Right cardiac atrium (tissue), 5 donors: ENCODE data around the gene MAP3K6. TPM values are rescaled to one million over a fixed set of nuclear protein-coding genes. Genes with fewer than 3 reads are reported as not detected.

ENCODE experiments used
- ATAC-seq, 2 donors: fragments of 200-7000 bp; cut with Tn5 transposase; one replicate each; pipeline versions ENCODE4 v1.8.0 to v1.9.1; 2020; ENCODE audit warnings: moderate library complexity in 2 of 2, mild to moderate bottlenecking in 1 of 2
- DNase-seq, 3 donors: peaks; one replicate each; pipeline ENCODE4 v3.0.0-alpha.2; 2020
- H3K27ac ChIP-seq: one replicate; pipeline ENCODE4 v1.5.1; 2013; ENCODE audit warnings: mild to moderate bottlenecking, low read length, control low read depth, moderate library complexity
- H3K27me3 ChIP-seq: one replicate; pipeline ENCODE4 v1.6.1; 2013; ENCODE audit not compliant: control insufficient read depth, insufficient read depth
- H3K4me1 ChIP-seq: one replicate; pipeline ENCODE4 v1.6.1; 2013; ENCODE audit warnings: low read length; ENCODE audit not compliant: control insufficient read depth, insufficient read depth
- H3K4me3 ChIP-seq: one replicate; pipeline ENCODE4 v1.5.1; 2013; ENCODE audit warnings: low read length, control low read depth
- H3K9me3 ChIP-seq: one replicate; pipeline ENCODE4 v1.6.1; 2013; ENCODE audit warnings: low read length; ENCODE audit not compliant: control insufficient read depth
- WGBS: extraction: QIAGEN DNeasy Blood & Tissue Kit; methylation state at CpG from one replicate; pipeline ENCODE4 v1.1.7; 2013; 5-methylcytosine and 5-hydroxymethylcytosine counted together
- intact Hi-C, 4 donors: fragments of 100-400 bp; cut with DNase I; formaldehyde crosslinking; loops; one replicate each; pipeline versions ENCODE4 v1.11.0 to v1.14.0; 2022 to 2023
- polyA plus RNA-seq: library from polyadenylated mRNA; stranded (reverse); fragments of 200-250 nt; gene quantifications from one replicate; pipeline ENCODE4 v1.2.3, GENCODE V29; 2013
- total RNA-seq, 4 donors: library from RNA; stranded (reverse); fragmentation: NEBNext Ultra II Directional; extraction: Animal tissue kit (Norgen Biotek cat#: 25700); gene quantifications; one replicate each; pipeline ENCODE4 v1.2.1, GENCODE V29; 2021
- donor health status: healthy with polysubstance abuse.
- donor health status: DM: no; HTN: yes; CAD: no.
- donor health status: DM: no; HTN: no; CAD: no.
- donor health status: DM: no; HTN: yes; CAD: no; lungs with severe emphysema.
- donor health status: DM: yes; HTN: yes; CAD: no.

Gene MAP3K6
- total and polyA plus RNA-seq, 5 donors, result 40.7 to 52.7 (median 47.5) TPM

DNA sequence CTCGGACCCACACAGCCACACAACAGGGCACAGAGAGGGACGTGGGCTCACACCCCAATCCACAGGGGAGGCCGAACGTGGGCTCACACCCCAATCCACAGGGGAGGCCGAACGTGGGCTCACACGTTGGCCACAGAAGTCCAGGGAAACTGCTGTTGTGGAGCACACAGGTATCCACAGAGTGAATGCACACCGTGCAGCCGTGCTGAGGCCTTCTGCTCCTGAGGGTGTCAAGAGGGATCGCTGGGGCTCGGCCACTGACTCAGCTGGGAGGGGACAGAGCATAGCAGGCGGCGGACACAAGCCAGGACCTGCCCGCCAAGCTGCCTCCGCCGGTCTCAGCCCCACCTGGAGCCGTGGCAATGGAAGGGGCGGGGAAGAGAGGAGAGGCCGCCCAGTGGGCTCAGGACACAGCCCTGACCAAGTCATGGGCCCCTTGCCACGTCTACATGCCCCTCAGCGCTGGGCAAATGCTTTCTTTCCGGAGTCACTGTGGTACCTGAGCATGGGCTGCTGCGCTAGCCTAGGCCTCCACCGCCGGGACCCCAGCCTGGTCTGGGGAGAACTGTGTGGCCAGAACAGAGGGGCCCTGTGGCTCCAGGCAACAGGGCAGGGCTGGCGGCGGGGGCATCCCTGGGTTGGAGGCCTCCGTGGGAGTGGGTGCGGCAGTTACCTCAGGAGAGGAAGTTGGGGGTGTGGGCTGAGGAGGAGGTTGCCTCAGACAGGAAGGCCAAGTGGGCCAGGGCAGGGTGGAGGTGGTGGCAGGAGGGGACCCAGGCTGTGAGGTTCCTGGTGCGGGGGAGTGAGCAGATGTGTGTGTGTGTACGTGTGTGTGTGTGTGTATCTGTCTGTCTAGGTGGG lies 23.8 kb downstream of the MAP3K6 start:
- DNase-seq (peak; percentile 24 to 76 (median 75)), ATAC-seq (peak; percentile 25 to 28)
- Histone ChIP-seq H3K9me3 (no peaks in the 10 kb centered on the region), H3K27me3 (no peaks in the 10 kb centered on the region), H3K4me1 (no peaks in the 10 kb centered on the region), H3K4me3 (no peak overlapping the region), H3K27ac (no peak overlapping the region)
- WGBS, result 60% methylated on average over 31 of the region's 31 CpGs
- intact Hi-C loops, result no loop called here

DNA sequence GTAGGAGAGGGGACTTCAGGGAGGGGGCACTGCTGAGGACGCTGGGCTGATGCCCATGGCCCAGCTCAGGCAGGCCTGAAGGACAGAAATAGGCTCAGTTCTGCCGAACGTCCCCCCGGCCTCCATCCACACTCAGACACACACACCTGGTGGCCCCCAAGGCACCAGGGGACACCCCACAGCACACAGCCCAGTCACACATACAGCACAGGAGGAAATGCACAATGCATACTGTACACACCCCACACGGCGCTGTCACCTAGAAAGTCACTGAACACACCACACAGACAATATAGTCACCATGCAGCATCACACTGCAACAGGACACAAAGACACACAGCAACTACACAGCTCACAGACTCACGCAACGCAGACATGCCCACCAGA lies 24.4 kb downstream of the MAP3K6 start:
- intact Hi-C loops, result no loop called here
- no peaks in the 10 kb centered on the region for H3K27me3 ChIP-seq
- 73% methylated on average over 8 of the region's 8 CpGs for WGBS
- DNase-seq, result peak in 1 of 3 donors; percentile 33
- no peaks in the 10 kb centered on the region for H3K4me1 ChIP-seq
- H3K4me3 ChIP-seq, result no peak overlapping the region
- H3K27ac ChIP-seq, result no peak overlapping the region
- H3K9me3 ChIP-seq, result no peaks in the 10 kb centered on the region
- ATAC-seq, result peak; percentile 3 to 6

DNA sequence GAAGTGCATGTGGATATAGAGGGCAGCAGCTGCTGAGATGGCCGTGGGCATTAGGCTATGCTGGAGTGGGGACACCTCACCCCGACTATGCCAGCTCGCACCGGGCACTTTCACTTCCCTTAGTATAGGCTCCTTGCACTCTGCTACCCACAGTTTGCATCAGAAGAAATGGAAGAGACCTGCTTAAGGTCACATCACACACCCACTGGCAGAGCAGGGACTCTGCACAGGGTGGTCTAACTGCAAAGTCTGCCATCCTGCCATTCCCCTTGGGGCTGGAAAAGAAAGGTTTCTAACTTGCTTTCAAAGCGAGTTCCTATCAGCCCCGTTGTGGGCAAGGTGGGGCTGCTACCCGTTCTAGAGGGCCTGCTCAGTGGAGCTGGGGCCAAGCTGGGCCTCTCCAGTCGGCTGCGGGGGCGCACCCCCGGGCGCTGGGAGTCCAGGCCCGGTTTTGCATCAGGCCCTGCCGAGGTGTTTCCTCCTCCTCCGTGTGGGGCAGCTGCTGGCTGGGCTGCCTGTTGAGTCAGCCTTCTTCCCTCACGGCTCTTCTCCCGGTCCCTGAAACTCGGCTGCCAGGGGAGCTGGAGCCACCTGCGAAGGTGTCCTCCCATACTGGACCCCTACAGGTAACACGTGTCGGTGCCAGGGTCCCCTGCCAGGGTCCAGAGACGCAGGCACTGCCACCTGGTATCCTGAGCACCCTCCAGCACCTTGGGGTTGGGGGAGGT lies 25.1 kb downstream of the MAP3K6 start, which contains the start of gene SYTL1:
SYTL1 (plus strand) TSS at position 498 of the 728 bp plus-strand sequence. CDS start 3,313 bp downstream, outside the sequence.
- H3K27ac ChIP-seq, result no peak within 1 kb of the TSS
- no peaks in the 10 kb centered on the region for H3K4me1 ChIP-seq
- no peak within 1 kb of the TSS for H3K4me3 ChIP-seq
- peak in 2 of 3 donors; percentile 34 to 68 for DNase-seq
- H3K27me3 ChIP-seq, result no peaks in the 10 kb centered on the region
- H3K9me3 ChIP-seq, result no peaks in the 10 kb centered on the region
- WGBS, result 26% methylated on average over 22 of the region's 22 CpGs
- intact Hi-C loops, result no loop called here
- ATAC-seq, result peak; percentile 14 to 44

DNA sequence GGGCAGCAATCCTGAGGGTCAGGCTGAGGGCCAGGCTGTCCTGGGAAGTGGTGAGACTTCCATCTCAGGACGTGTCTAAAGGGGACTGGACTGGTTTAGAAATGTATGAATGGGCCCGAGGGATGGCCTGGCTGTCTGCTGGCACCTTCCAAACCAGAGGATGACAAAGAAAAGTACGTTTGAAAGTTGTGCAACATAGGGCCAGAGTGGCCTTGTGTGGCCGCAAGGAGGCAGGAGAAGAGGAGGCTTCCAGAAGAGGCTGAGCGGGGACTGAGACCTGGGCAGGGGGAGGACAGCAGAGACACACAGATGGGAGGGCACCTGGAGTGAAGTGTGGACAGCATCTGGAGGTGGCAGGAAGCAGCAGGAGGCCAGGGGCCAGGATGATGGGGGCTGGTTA lies 27.5 kb downstream of the MAP3K6 start:
- intact Hi-C loops, result no loop called here
- H3K27me3 ChIP-seq, result no peaks in the 10 kb centered on the region
- no peak for ATAC-seq
- H3K27ac ChIP-seq, result no peak overlapping the region
- 60% methylated on average over 5 of the region's 5 CpGs for WGBS
- no peak overlapping the region for H3K4me3 ChIP-seq
- no peaks in the 10 kb centered on the region for H3K4me1 ChIP-seq
- H3K9me3 ChIP-seq, result no peaks in the 10 kb centered on the region
- DNase-seq, result peak in 1 of 3 donors; percentile 7

DNA sequence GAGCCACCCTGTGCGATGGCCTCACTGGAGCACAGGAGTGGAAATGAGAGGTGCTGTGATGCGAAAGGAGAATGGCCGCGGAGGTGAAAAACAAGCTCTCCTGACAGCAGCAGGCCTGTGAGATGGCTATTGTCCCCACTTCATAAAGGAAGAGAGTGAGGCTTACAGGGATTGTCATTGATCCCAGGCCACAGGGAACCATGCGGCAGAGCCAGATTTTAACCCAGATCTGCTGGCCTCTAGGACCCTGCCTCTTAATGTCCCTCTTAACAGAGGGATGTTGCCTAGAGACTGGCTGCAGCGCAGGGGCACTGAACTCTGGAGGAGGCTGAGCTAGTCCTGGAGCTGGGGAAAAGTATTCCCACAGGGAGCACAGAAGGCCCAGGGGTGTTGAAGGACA lies 28.0 kb downstream of the MAP3K6 start:
- DNase-seq, result no peak
- 91% methylated on average over 6 of the region's 6 CpGs for WGBS
- intact Hi-C loops, result no loop called here

DNA sequence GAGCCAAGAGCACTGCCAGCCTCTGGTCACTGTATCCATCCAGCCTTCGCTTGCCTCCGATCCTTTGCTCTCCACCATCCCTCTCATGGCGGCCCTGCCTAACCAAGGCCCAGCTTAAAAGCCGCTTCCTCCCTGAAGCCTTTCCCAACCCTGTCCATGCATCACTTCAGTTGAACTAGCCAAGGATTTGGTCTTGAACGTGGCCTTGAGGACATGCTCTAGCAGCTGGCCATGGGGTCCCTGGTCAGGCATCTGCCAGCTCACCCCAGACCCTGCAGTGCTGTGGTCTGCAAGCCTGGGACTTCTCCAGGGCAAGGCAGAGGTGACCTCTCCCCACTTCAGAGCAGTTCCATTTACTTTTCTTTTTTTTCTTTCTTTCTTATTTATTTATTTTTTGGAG lies 30.0 kb downstream of the MAP3K6 start:
- Histone ChIP-seq H3K27me3 (no peaks in the 10 kb centered on the region), H3K9me3 (no peaks in the 10 kb centered on the region), H3K27ac (no peak overlapping the region), H3K4me1 (peaks cover 2% of the 10 kb centered on the region), H3K4me3 (no peak overlapping the region)
- peak in 2 of 3 donors; percentile 6 to 46 for DNase-seq
- intact Hi-C loops, result no loop called here
- ATAC-seq, result no peak
- 93% methylated on average over 5 of the region's 5 CpGs for WGBS

More for the DNA sequence above, 28.0 kb downstream of the MAP3K6 start:
- Histone ChIP-seq H3K4me1 (no peaks in the 10 kb centered on the region), H3K27ac (no peak overlapping the region), H3K27me3 (no peaks in the 10 kb centered on the region), H3K4me3 (no peak overlapping the region), H3K9me3 (no peaks in the 10 kb centered on the region)
- ATAC-seq, result no peak

DNA sequence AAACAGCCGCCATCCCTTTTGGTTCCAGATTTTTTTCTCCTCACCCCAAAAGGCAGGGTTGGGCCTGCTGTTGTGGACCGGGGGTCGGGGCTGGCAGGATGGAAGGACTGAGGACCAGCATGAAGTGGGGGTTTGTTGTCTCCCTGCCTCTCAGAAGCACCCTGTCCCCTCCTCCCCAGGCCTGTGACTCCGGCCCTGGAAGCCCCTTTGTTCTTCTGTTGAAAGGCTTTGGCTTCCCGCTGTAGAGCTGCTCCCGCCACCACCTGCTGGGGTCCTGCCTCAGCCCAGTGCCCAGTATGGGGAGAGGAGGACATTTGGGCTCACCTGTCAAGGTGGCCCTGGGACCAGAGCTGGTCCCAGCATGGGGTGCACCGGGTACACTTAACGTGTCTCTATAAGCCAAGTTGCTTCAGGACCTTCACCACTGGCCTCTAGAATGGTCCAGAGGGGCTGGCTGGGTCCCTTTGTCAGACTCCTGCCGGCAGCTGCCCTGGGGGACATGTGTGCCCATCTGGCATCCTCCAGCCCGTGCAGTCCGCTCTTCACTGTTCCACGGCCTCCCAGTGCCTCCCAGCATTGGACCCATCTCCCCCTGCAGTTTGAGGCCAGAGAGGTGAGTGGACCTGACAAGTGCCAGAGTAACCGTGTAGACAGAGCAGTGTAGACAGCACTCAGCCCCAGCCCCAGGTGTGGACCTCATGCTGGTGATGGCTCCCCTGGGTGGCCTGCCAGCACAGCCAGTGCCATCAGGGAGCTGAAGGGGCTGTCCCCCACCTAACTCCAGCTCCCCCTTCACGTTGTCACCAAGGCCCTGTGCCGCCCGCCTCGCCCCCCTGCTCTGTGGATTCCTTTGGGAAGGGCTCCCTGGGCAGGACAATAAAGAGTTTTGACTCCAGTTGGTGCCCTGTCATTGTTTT lies 31.0 kb downstream of the MAP3K6 start:
- DNase-seq (peak in 2 of 3 donors; percentile 34 to 48), ATAC-seq (no peak)
- Histone ChIP-seq H3K4me3 (no peak overlapping the region), H3K9me3 (no peaks in the 10 kb centered on the region), H3K4me1 (peaks cover 2% of the 10 kb centered on the region), H3K27me3 (no peaks in the 10 kb centered on the region), H3K27ac (no peak overlapping the region)
- 89% methylated on average over 17 of the region's 17 CpGs for WGBS
- intact Hi-C loops, result no loop called here

DNA sequence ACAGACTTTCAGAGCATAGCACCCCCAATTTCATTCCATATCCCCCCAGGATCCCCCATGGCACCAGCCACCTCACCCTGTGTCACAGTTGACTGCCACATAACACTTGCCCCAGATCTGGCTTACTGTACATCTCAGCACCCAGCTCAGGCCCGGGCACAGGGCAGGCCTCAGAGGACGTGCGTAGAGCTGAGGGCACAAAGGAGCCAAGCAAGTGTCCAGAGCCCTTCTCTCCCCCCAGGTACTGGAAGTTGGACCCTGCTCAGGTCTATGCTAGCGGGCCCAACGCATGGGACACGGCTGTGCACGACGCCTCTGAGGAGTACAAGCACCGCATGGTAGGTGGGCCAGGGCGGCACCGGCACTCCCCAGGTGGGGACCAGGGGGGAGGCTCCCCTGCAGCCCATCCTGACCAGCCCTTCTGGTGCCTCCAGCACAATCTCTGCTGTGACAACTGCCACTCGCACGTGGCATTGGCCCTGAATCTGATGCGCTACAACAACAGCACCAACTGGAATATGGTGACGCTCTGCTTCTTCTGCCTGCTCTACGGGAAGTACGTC lies 33.0 kb downstream of the MAP3K6 start:
- DNase-seq, result peak in 2 of 3 donors; percentile 50 to 54
- no peaks in the 10 kb centered on the region for H3K9me3 ChIP-seq
- no peak overlapping the region for H3K27ac ChIP-seq
- ATAC-seq, result no peak
- 95% methylated on average over 17 of the region's 17 CpGs for WGBS
- H3K27me3 ChIP-seq, result no peaks in the 10 kb centered on the region
- H3K4me1 ChIP-seq, result peaks cover 2% of the 10 kb centered on the region
- no peak overlapping the region for H3K4me3 ChIP-seq
- intact Hi-C loops, result no loop called here

DNA sequence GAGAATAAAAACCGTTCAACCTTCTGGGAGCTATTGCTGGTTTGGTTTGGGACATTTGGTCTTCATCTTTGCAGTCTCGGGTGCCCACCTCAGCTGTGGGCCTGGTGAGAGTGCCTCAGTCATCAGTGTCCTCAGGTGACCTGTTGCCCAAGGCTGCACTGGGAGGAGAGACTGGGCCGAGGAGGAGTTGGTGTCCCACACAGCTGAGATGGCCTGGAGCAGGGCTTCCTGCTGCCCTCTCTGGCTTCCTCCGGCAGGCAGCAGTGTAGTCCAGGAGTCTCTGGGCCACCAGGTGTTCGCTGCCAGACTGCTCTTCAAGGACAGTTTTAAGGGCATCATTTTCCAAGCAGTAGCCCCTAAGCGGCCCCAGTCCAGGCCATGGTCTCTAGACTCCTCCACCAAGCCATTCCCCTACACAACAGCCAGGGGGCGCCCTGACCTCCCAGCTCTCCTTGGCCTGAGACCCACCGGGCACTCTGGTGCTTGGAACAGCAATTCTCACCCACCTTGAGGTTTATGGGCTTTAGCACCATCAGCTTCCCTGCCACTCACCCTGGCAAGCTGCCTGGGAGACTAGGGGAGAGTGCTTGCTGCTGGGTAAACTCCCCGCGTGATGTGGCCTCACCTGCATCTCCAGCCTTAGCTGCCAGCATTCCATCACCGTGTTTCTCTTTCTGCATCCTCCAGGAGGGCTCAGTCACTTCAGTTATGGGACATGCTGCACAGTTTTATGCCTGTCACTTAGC lies 34.1 kb downstream of the MAP3K6 start:
- intact Hi-C loops, result no loop called here
- no peak overlapping the region for H3K4me3 ChIP-seq
- no peaks in the 10 kb centered on the region for H3K27me3 ChIP-seq
- peaks cover 9% of the 10 kb centered on the region for H3K4me1 ChIP-seq
- ATAC-seq (peak; percentile 45 to 66), DNase-seq (peak; percentile 39 to 81 (median 77))
- H3K9me3 ChIP-seq, result no peaks in the 10 kb centered on the region
- no peak overlapping the region for H3K27ac ChIP-seq
- 62% methylated on average over 11 of the region's 11 CpGs for WGBS

DNA sequence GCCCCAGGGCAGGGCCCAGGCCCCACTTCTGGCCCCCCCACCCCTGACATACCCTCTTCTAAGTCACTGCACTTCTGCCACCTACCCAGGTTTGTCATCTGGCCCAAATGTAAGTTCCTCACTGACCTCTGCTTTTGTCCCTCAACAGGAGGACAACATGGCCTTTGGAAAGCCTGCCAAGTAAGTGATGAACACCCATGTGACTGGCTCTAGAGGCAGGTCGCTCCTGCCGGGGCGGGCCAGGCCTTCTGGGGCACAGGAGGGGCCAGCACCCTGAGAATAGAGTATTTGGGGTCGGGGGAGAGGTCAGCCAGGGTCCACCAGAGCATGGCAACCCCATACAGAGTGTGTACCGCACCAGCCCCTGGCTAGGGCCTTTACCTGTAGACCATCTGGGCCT lies 34.8 kb downstream of the MAP3K6 start:
- Histone ChIP-seq H3K4me1 (peaks cover 9% of the 10 kb centered on the region), H3K27me3 (no peaks in the 10 kb centered on the region), H3K9me3 (no peaks in the 10 kb centered on the region), H3K4me3 (no peak overlapping the region), H3K27ac (peak overlapping the region; percentile 36)
- intact Hi-C loops, result no loop called here
- WGBS, result 77% methylated on average over 5 of the region's 5 CpGs
- DNase-seq (peak in 2 of 3 donors; percentile 39 to 46), ATAC-seq (peak; percentile 15 to 20)
